NCI-H187 (cell line): ENCODE measurements around the gene PCDHB14.
A peak's percentile ranks its signal among the peaks of the same experiment; 100 is the strongest.
"Not testable (repeated sequence)": the region's sequence is repeated elsewhere in the genome, so short reads cannot be mapped to it uniquely, and the experiment has no call there.

ENCODE experiments used
- DNase-seq, 2 experiments: peaks; one replicate each; lab custom pipeline; 2025; lab: John Stamatoyannopoulos, UW

PCDHB14 gene

DNA sequence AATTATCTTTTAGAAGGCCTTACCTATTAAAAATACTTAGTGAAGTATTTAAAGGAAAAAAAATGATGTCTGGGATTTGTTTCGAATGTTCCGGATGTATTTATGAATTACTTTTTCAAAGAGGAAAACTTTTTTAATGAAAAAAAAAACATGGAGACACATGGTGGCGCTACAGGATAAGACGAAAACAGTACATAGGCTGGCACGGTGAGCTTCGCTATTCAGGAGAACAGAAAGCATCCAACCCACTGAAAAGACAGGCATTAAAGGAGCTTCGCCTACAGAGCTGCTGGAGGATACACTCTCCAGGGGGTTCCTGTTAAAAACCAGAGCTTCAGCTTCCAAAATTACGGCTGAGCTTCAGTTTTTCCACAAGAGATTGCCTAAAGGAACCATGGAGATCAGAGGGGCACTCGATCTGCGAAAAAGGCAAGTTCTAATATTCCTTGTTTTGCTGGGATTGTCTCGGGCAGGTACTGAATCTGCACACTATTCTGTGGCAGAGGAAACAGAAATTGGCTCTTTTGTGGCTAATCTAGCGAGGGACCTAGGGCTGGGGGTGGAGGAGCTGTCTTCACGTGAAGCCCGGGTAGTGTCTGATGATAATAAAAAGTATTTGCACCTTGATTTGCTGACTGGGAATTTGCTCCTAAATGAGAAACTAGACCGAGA lies at the start of gene PCDHB14:
Gene PCDHB14, plus strand, starts transcription at position 232 of the 672 bp plus-strand sequence. Its CDS starts 163 bp downstream, at position 395.
- peak; percentile 3 to 22 for DNase-seq

DNA sequence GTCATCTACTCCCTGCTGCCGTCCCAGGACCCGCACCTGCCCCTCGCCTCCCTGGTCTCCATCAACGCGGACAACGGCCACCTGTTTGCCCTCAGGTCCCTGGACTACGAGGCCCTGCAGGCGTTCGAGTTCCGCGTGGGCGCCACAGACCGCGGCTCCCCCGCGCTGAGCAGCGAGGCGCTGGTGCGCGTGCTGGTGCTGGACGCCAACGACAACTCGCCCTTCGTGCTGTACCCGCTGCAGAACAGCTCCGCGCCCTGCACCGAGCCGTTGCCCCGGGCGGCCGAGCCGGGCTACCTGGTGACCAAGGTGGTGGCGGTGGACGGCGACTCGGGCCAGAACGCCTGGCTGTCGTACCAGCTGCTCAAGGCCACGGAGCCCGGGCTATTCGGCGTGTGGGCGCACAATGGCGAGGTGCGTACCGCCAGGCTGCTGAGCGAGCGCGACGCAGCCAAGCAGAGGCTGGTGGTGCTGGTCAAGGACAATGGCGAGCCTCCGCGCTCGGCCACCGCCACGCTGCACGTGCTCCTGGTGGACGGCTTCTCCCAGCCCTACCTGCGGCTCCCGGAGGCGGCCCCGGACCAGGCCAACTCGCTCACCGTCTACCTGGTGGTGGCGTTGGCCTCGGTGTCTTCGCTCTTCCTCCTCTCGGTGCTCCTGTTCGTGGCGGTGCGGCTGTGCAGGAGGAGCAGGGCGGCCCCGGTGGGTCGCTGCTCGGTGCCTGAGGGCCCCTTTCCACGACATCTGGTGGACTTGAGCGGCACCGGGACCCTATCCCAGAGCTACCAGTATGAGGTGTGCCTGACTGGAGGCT lies 48.6 kb upstream of the PCDHB14 start:
- not testable (repeated sequence) for DNase-seq

DNA sequence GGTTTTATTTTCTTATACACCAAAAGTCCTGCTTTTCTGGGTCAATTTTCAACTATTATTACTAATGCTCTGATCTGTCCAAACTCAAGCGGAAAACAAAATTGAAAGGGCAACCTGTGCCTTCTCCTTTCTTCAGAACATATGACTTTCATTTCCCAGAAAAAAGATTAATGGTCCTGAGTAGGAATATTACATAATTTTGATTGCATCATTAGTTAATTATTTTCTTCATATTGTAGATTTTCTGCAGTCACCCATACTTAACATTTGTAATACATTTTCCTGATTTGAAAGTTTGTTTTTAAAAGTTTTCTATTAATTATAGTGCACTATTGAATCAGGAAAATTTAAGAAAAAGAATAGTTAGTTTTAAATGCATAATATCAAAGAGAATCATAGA lies 47.2 kb upstream of the PCDHB14 start:
- no peak for DNase-seq

DNA sequence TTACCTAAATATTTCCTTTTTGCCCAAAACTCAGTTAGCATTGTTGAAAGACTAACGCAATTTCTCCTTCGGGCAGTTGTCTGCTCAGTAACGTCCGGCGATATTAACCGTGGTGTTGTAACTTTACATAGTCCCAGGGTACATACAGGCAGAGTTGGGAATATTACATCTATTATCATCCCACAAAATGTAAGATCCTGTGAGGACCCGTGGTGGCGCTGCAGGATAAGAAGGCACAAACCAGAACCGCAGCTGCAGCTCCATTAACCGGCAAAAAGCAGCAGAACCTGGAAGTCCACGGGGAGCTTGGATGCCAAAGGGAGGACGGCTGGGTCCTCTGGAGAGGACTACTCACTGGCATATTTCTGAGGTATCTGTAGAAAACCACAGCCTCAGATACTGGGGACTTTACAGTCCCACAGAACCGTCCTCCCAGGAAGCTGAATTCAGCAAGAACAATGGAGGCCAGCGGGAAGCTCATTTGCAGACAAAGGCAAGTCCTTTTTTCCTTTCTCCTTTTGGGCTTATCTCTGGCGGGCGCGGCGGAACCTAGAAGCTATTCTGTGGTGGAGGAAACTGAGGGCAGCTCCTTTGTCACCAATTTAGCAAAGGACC lies 45.5 kb upstream of the PCDHB14 start, which contains the start of gene PCDHB8:
Gene PCDHB8, plus strand, starts transcription at position 214 of the 615 bp plus-strand sequence. Its CDS starts 245 bp downstream, at position 459.
- not testable (repeated sequence) for DNase-seq

DNA sequence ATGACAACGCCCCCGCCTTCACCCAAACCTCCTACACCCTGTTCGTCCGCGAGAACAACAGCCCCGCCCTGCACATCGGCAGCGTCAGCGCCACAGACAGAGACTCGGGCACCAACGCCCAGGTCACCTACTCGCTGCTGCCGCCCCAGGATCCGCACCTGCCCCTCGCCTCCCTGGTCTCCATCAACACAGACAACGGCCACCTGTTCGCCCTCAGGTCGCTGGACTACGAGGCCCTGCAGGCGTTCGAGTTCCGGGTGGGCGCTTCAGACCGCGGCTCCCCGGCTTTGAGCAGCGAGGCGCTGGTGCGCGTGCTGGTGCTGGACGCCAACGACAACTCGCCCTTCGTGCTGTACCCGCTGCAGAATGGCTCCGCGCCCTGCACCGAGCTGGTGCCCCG lies 43.8 kb upstream of the PCDHB14 start:
- DNase-seq: not testable (repeated sequence)

DNA sequence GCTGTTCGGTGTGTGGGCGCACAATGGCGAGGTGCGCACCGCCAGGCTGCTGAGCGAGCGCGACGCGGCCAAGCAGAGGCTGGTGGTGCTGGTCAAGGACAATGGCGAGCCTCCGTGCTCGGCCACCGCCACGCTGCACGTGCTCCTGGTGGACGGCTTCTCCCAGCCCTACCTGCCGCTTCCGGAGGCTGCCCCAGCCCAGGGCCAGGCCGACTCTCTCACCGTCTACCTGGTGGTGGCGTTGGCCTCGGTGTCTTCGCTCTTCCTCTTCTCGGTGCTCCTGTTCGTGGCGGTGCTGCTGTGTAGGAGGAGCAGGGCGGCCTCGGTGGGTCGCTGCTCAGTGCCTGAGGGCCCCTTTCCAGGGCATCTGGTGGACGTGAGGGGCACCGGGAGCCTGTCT lies 43.3 kb upstream of the PCDHB14 start:
- not testable (repeated sequence) for DNase-seq

DNA sequence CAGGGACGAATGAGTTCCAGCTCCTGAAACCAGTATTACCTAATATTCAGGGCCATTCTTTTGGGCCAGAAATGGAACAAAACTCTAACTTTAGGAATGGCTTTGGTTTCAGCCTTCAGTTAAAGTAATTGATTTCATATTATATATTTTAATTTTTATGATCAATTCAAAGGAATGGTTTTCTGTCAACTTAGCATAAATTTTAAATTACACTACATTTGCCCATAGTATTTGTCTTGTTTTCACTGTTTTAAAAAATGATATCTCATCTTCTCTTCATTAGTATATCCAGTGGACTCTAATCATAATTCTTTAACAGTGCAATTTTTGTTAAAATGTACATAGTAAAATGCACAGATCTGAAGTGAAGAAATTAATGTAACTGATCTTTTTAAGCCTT lies 42.8 kb upstream of the PCDHB14 start:
- no peak for DNase-seq

DNA sequence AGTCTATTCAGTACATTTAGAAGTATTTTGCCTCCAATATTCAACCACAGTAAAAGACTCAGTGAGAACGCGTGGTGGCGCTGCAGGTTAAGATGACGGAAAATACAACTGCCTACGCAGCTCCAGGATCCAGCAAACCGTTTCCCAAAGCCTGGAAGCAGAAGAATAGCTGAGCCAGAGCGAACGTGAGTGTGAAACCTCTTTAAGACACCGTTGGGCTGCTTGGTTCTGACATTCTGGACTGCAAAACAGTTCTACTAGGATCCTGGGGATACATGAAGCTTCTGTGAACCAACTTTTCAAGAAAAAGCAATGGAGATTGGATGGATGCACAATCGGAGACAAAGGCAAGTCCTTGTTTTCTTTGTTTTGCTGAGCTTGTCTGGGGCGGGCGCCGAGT lies 40.9 kb upstream of the PCDHB14 start, which contains the start of gene PCDHB16:
Gene PCDHB16, plus strand, starts transcription at position 140 of the 400 bp plus-strand sequence. Its CDS starts 173 bp downstream, at position 313.
- no peak for DNase-seq

DNA sequence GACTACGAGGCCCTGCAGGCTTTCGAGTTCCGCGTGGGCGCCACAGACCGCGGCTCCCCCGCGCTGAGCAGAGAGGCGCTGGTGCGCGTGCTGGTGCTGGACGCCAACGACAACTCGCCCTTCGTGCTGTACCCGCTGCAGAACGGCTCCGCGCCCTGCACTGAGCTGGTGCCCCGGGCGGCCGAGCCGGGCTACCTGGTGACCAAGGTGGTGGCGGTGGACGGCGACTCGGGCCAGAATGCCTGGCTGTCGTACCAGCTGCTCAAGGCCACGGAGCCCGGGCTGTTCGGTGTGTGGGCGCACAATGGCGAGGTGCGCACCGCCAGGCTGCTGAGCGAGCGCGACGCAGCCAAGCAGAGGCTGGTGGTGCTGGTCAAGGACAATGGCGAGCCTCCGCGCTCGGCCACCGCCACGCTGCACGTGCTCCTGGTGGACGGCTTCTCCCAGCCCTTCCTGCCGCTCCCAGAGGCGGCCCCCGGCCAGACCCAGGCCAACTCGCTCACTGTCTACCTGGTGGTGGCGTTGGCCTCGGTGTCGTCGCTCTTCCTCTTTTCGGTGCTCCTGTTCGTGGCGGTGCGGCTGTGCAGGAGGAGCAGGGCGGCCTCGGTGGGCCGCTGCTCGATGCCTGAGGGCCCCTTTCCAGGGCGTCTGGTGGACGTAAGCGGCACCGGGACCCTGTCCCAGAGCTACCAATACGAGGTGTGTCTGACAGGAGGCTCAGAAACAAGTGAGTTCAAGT lies 38.9 kb upstream of the PCDHB14 start:
- not testable (repeated sequence) for DNase-seq

DNA sequence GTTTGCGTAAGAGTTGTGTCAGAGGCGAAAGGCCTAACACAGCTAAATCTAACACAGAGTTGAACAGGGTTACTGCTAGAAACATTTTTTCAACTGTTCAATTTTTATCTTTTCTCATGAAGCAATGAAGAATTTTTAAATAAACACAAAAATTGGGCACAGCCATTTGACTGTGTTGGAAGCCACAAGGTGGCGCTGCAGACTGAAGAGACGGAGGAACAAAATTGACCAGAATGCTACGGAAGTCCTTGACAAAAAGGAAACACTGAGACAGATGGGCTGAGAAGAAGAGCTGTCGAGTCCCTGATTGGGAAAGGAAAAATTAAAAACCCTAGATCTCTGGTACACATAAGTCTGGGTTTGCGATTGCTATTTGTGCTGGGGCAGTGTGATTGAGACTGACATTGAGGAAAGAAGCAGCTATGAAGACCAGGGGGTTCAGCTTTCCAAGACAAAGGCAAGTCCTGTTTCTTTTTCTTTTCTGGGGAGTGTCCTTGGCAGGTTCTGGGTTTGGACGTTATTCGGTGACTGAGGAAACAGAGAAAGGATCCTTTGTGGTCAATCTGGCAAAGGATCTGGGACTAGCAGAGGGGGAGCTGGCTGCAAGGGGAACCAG lies 36.1 kb upstream of the PCDHB14 start, which contains the start of gene PCDHB9:
Gene PCDHB9, plus strand, starts transcription at position 265 of the 616 bp plus-strand sequence. Its CDS starts 158 bp downstream, at position 423.
- peak; percentile 6 to 22 for DNase-seq

DNA sequence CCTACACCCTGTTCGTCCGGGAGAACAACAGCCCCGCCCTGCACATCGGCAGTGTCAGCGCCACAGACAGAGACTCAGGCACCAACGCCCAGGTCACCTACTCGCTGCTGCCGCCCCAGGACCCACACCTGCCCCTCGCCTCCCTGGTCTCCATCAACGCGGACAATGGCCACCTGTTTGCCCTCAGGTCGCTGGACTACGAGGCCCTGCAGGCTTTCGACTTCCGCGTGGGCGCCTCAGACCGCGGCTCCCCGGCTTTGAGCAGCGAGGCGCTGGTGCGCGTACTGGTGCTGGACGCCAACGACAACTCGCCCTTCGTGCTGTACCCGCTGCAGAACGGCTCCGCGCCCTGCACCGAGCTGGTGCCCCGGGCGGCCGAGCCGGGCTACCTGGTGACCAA lies 34.5 kb upstream of the PCDHB14 start:
- DNase-seq: not testable (repeated sequence)

DNA sequence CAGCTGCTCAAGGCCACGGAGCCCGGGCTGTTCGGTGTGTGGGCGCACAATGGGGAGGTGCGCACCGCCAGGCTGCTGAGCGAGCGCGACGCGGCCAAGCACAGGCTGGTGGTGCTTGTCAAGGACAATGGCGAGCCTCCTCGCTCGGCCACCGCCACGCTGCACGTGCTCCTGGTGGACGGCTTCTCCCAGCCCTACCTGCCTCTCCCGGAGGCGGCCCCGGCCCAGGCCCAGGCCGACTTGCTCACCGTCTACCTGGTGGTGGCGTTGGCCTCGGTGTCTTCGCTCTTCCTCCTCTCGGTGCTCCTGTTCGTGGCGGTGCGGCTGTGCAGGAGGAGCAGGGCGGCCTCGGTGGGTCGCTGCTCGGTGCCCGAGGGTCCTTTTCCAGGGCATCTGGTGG lies 34.0 kb upstream of the PCDHB14 start:
- not testable (repeated sequence) for DNase-seq

DNA sequence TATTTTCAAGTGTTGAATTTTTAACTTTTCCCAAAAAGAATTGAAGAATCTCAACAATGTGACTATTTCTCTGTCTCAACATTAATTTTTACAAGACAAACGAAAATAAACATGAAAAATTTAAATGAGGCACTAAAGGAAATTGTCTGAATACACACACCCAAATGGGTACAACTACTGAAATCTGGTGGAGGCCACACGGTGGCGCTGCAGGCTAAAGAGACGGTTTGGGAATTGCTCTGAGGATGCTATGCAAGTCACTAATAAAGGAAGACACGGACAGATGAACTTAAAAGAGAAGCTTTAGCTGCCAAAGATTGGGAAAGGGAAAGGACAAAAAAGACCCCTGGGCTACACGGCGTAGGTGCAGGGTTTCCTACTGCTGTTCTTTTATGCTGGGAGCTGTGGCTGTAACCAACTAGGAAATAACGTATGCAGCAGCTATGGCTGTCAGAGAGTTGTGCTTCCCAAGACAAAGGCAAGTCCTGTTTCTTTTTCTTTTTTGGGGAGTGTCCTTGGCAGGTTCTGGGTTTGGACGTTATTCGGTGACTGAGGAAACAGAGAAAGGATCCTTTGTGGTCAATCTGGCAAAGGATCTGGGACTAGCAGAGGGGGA lies 30.9 kb upstream of the PCDHB14 start, which contains the start of gene PCDHB10:
Gene PCDHB10, plus strand, starts transcription at position 244 of the 616 bp plus-strand sequence. Its CDS starts 200 bp downstream, at position 444.
- peak; percentile 8 to 16 for DNase-seq

DNA sequence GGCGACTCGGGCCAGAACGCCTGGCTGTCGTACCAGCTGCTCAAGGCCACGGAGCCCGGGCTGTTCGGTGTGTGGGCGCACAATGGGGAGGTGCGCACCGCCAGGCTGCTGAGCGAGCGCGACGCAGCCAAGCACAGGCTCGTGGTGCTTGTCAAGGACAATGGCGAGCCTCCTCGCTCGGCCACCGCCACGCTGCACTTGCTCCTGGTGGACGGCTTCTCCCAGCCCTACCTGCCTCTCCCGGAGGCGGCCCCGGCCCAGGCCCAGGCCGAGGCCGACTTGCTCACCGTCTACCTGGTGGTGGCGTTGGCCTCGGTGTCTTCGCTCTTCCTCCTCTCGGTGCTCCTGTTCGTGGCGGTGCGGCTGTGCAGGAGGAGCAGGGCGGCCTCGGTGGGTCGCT lies 28.8 kb upstream of the PCDHB14 start:
- DNase-seq: not testable (repeated sequence)

DNA sequence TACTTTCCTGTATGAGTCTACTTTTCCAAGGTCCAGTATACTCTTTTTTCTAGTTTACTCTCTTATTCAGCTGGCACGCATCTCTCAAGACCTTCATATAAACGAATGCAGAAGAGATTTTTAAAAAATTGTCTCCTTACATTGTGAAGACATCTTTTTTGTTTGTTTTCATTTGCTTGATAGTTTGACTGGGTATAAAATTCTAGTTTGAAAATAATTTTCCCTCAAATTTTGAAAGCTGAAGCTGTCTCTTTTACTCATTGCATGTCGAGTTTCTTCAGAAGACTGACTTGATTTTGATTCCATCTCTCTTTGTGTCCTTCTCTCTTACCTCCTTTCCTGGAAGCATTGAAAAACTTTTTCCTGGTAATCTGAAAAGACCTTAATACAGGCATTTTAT lies 26.8 kb upstream of the PCDHB14 start:
- no peak for DNase-seq

DNA sequence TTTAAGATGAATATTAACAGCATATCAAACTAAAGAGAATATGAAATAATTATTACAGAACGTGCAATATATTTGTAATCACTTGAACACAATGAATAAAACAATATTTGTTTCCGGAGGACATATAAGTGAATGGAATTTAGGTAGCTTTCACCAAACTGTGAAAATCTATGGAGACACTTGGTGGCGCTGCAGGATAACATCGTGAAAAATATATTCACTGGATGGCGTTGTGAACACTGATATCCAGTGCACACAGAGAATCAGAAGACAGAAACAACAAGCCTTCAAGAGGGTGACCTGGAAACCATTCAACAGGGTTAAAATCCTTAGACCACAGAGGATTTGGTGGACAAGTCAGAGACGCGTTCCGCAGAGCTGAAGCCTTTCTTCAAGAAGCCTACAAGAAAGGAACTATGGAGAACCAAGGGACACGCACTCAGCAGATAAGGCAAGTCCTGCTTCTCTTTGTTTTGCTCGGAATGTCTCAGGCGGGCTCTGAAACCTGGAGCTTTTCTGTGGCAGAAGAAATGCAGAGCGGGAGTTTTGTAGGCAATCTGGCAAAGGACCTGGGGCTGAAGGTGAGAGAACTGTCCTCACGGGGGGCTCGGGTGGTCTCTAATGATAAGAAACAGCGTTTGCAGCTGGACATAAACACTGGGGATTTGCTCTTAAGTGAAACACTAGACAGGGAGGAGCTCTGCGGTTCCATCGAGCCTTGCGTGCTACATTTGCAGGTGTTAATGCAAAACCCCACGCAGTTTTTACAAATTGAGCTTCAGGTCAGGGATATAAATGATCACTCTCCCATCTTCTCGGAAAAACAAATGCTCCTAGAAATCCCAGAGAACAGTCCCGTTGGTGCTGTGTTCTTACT lies 23.5 kb upstream of the PCDHB14 start, which contains the start of gene PCDHB11:
Gene PCDHB11, plus strand, starts transcription at position 269 of the 877 bp plus-strand sequence. Its CDS starts 148 bp downstream, at position 417.
- DNase-seq: peak; percentile 38 to 78

DNA sequence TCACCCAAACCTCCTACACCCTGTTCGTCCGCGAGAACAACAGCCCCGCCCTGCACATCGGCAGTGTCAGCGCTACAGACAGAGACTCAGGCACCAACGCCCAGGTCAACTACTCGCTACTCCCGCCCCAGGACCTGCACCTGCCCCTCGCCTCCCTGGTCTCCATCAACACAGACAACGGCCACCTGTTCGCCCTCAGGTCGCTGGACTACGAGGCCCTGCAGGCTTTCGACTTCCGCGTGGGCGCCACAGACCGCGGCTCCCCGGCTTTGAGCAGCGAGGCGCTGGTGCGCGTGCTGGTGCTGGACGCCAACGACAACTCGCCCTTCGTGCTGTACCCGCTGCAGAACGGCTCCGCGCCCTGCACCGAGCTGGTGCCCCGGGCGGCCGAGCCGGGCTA lies 22.0 kb upstream of the PCDHB14 start:
- not testable (repeated sequence) for DNase-seq

DNA sequence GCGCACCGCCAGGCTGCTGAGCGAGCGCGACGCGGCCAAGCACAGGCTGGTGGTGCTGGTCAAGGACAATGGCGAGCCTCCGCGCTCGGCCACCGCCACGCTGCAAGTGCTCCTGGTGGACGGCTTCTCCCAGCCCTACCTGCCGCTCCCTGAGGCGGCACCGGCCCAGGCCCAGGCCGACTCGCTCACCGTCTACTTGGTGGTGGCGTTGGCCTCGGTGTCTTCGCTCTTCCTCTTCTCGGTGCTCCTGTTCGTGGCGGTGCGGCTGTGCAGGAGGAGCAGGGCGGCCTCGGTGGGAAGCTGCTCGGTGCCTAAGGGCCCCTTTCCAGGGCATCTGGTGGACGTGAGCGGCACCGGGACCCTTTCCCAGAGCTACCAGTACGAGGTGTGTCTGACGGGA lies 21.5 kb upstream of the PCDHB14 start:
- DNase-seq: not testable (repeated sequence)

DNA sequence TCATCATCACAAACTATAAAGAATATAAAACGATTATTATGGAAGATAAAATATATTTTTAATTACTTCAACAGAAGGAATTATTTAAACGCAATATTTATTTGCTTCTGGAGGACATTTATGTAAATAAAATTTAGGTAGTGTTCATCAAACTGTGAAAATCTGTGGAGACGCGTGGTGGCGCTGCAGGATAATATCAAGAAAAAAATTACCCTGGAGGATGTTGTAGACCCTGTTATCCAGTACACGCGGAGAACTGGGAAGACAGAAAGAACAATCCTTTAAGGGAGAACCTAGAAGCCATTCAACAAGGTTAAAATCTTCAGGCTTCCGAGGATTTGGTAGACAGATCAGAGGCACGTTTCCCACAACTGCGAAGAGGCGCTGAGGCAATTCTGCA lies 14.7 kb upstream of the PCDHB14 start, which contains the start of gene PCDHB12:
Gene PCDHB12, plus strand, starts transcription at position 242 of the 400 bp plus-strand sequence. CDS start 189 bp downstream, outside the sequence.
- DNase-seq: no peak
